Activated CD8-positive, alpha-beta memory T cell treated with anti-CD3 and anti-CD28 coated beads, Interleukin-2, amount 10 ng/mL, durations not matched to agents 7 days and 5 days (primary cell): ENCODE measurements around the gene EPB41L4B. TPM values are rescaled to one million over a fixed set of nuclear protein-coding genes. Genes with fewer than 3 reads are reported as not detected.
"Not testable (repeated sequence)": the region's sequence is repeated elsewhere in the genome, so short reads cannot be mapped to it uniquely, and the experiment has no call there.

ENCODE experiments used
- ATAC-seq: fragments of 150-1000 bp; cut with Tn5 transposase; one replicate; pipeline ENCODE4 v1.10.0; 2021; ENCODE audit warnings: moderate library complexity
- CTCF ChIA-PET: fragments of 350-600 bp; sonication (Branson Sonifier 250); formaldehyde crosslinking; loops from one replicate; lab custom pipeline; 2021; ENCODE audit warnings: antibody characterized with exemption; lab: Charles Lee
- DNase-seq: peaks from one replicate; pipeline ENCODE4 v3.0.0-alpha.2; 2020
- H3K27ac Mint-ChIP-seq: one replicate; pipeline ENCODE4 v1.8.0; 2021; ENCODE audit warnings: mild to moderate bottlenecking, mixed read lengths
- H3K27me3 Mint-ChIP-seq: one replicate; pipeline ENCODE4 v1.8.0; 2021; ENCODE audit warnings: mixed read lengths
- H3K36me3 Mint-ChIP-seq: one replicate; pipeline ENCODE4 v1.8.0; 2021; ENCODE audit warnings: mild to moderate bottlenecking, mixed read lengths
- H3K4me1 Mint-ChIP-seq: one replicate; pipeline ENCODE4 v1.8.0; 2021; ENCODE audit warnings: mixed read lengths
- H3K4me3 Mint-ChIP-seq: one replicate; pipeline ENCODE4 v1.8.0; 2021; ENCODE audit warnings: mild to moderate bottlenecking, moderate library complexity, mixed read lengths
- H3K9me3 Mint-ChIP-seq: one replicate; pipeline ENCODE4 v1.8.0; 2022; ENCODE audit warnings: low read depth, mixed read lengths
- total RNA-seq, 2 experiments: library from RNA; stranded (reverse); gene quantifications; one replicate each; pipeline ENCODE4 v1.2.3, GENCODE V29; 2021

Gene EPB41L4B
- total RNA-seq, 2 experiments from 2014 or later, result 0.23 to 1.0 TPM

GRCh38 chr9:109232449-109233237 lies 88.2 kb downstream of the EPB41L4B start:
- Mint-ChIP-seq H3K4me1 (no peaks in the 10 kb centered on the region), H3K27ac (no peak overlapping the region), H3K9me3 (no peaks in the 10 kb centered on the region), H3K4me3 (no peak overlapping the region), H3K27me3 (peaks cover 51% of the 10 kb centered on the region), H3K36me3 (no peaks in the 10 kb centered on the region)
- CTCF ChIA-PET, result no interaction called here
- DNase-seq (no peak), ATAC-seq (no peak)

GRCh38 chr9:109231593-109231992 lies 89.3 kb downstream of the EPB41L4B start:
- DNase-seq (no peak), ATAC-seq (no peak)
- no peak overlapping the region for H3K27ac Mint-ChIP-seq
- no peak overlapping the region for H3K4me3 Mint-ChIP-seq
- CTCF ChIA-PET, result no interaction called here
- H3K4me1 Mint-ChIP-seq, result no peaks in the 10 kb centered on the region
- no peaks in the 10 kb centered on the region for H3K36me3 Mint-ChIP-seq
- H3K9me3 Mint-ChIP-seq, result no peaks in the 10 kb centered on the region
- peaks cover 41% of the 10 kb centered on the region for H3K27me3 Mint-ChIP-seq

- no peak for DNase-seq
- Mint-ChIP-seq H3K4me3 (no peak overlapping the region), H3K27me3 (peaks cover 45% of the 10 kb centered on the region), H3K27ac (no peak overlapping the region), H3K4me1 (no peaks in the 10 kb centered on the region), H3K9me3 (no peaks in the 10 kb centered on the region), H3K36me3 (no peaks in the 10 kb centered on the region)
- ATAC-seq, result no peak
- CTCF ChIA-PET, result interaction anchor here (1.4 kb wide), 1 partner anchor 88 kb away, joined by 3 read pairs; no protein-coding TSS in a partner anchor
These were observed 90.6 kb downstream of the EPB41L4B start for GRCh38 chr9:109230277-109230676.

GRCh38 chr9:109229682-109230081 lies 91.2 kb downstream of the EPB41L4B start:
- ATAC-seq, result no peak
- DNase-seq, result no peak
- Mint-ChIP-seq H3K9me3 (no peaks in the 10 kb centered on the region), H3K27me3 (peaks cover 41% of the 10 kb centered on the region), H3K27ac (no peak overlapping the region), H3K4me3 (no peak overlapping the region), H3K4me1 (no peaks in the 10 kb centered on the region), H3K36me3 (no peaks in the 10 kb centered on the region)
- CTCF ChIA-PET, result no interaction called here

GRCh38 chr9:109228093-109228642 lies 92.7 kb downstream of the EPB41L4B start:
- H3K36me3 Mint-ChIP-seq, result no peaks in the 10 kb centered on the region
- H3K27ac Mint-ChIP-seq, result no peak overlapping the region
- H3K4me1 Mint-ChIP-seq, result no peaks in the 10 kb centered on the region
- no peaks in the 10 kb centered on the region for H3K9me3 Mint-ChIP-seq
- CTCF ChIA-PET, result no interaction called here
- DNase-seq (no peak), ATAC-seq (no peak)
- no peak overlapping the region for H3K4me3 Mint-ChIP-seq
- peaks cover 37% of the 10 kb centered on the region for H3K27me3 Mint-ChIP-seq

- no peaks in the 10 kb centered on the region for H3K4me1 Mint-ChIP-seq
- DNase-seq (no peak), ATAC-seq (no peak)
- peaks cover 27% of the 10 kb centered on the region for H3K27me3 Mint-ChIP-seq
- H3K27ac Mint-ChIP-seq, result no peak overlapping the region
- H3K4me3 Mint-ChIP-seq, result no peak overlapping the region
- H3K9me3 Mint-ChIP-seq, result no peaks in the 10 kb centered on the region
- H3K36me3 Mint-ChIP-seq, result no peaks in the 10 kb centered on the region
- CTCF ChIA-PET, result no interaction called here
These were observed 95.2 kb downstream of the EPB41L4B start for GRCh38 chr9:109225629-109226028.

GRCh38 chr9:109224751-109225150 lies 96.1 kb downstream of the EPB41L4B start:
- no peak for DNase-seq
- ATAC-seq, result no peak
- CTCF ChIA-PET, result no interaction called here
- Mint-ChIP-seq H3K27me3 (peaks cover 25% of the 10 kb centered on the region), H3K36me3 (no peaks in the 10 kb centered on the region), H3K27ac (no peak overlapping the region), H3K4me1 (no peaks in the 10 kb centered on the region), H3K4me3 (no peak overlapping the region), H3K9me3 (no peaks in the 10 kb centered on the region)

GRCh38 chr9:109218242-109218641 lies 102.6 kb downstream of the EPB41L4B start:
- H3K27ac Mint-ChIP-seq, CTCF ChIA-PET, H3K4me1 Mint-ChIP-seq: not testable (repeated sequence)

GRCh38 chr9:109214414-109214813 lies 106.4 kb downstream of the EPB41L4B start:
- no peaks in the 10 kb centered on the region for H3K36me3 Mint-ChIP-seq
- H3K27ac Mint-ChIP-seq, result no peak overlapping the region
- no peaks in the 10 kb centered on the region for H3K4me1 Mint-ChIP-seq
- H3K27me3 Mint-ChIP-seq, result peaks cover 25% of the 10 kb centered on the region
- no peak for DNase-seq
- no peak overlapping the region for H3K4me3 Mint-ChIP-seq
- CTCF ChIA-PET, result no interaction called here
- H3K9me3 Mint-ChIP-seq, result no peaks in the 10 kb centered on the region
- ATAC-seq, result no peak

More at GRCh38 chr9:109218242-109218641, 102.6 kb downstream of the EPB41L4B start:
- not testable (repeated sequence) for H3K4me3 Mint-ChIP-seq, ATAC-seq, H3K9me3 Mint-ChIP-seq, H3K36me3 Mint-ChIP-seq, DNase-seq
- H3K27me3 Mint-ChIP-seq, result peaks cover 19% of the 10 kb centered on the region

GRCh38 chr9:109213285-109214121 lies 107.4 kb downstream of the EPB41L4B start:
- CTCF ChIA-PET, result no interaction called here
- no peak overlapping the region for H3K27ac Mint-ChIP-seq
- H3K36me3 Mint-ChIP-seq, result no peaks in the 10 kb centered on the region
- ATAC-seq (no peak), DNase-seq (no peak)
- H3K4me1 Mint-ChIP-seq, result no peaks in the 10 kb centered on the region
- H3K9me3 Mint-ChIP-seq, result no peaks in the 10 kb centered on the region
- H3K27me3 Mint-ChIP-seq, result peaks cover 22% of the 10 kb centered on the region
- H3K4me3 Mint-ChIP-seq, result no peak overlapping the region

GRCh38 chr9:109212768-109213167 lies 108.1 kb downstream of the EPB41L4B start:
- H3K27ac Mint-ChIP-seq, result no peak overlapping the region
- peaks cover 21% of the 10 kb centered on the region for H3K27me3 Mint-ChIP-seq
- no peak overlapping the region for H3K4me3 Mint-ChIP-seq
- DNase-seq (no peak), ATAC-seq (no peak)
- no peaks in the 10 kb centered on the region for H3K4me1 Mint-ChIP-seq
- CTCF ChIA-PET, result no interaction called here
- no peaks in the 10 kb centered on the region for H3K36me3 Mint-ChIP-seq
- H3K9me3 Mint-ChIP-seq, result no peaks in the 10 kb centered on the region

- Mint-ChIP-seq H3K4me1 (no peaks in the 10 kb centered on the region), H3K27ac (no peak overlapping the region), H3K36me3 (no peaks in the 10 kb centered on the region), H3K9me3 (no peaks in the 10 kb centered on the region), H3K4me3 (no peak overlapping the region), H3K27me3 (peaks cover 20% of the 10 kb centered on the region)
- CTCF ChIA-PET, result interaction anchor here (0.6 kb wide), 1 partner anchor 257 kb away, joined by 3 read pairs; no protein-coding TSS in a partner anchor
- DNase-seq (no peak), ATAC-seq (no peak)
These were observed 114.2 kb downstream of the EPB41L4B start for GRCh38 chr9:109206670-109207069.

GRCh38 chr9:109205526-109205925 lies 115.3 kb downstream of the EPB41L4B start:
- Mint-ChIP-seq H3K4me3 (no peak overlapping the region), H3K4me1 (no peaks in the 10 kb centered on the region), H3K27me3 (peaks cover 17% of the 10 kb centered on the region), H3K36me3 (no peaks in the 10 kb centered on the region), H3K27ac (no peak overlapping the region), H3K9me3 (no peaks in the 10 kb centered on the region)
- CTCF ChIA-PET, result no interaction called here
- ATAC-seq, result no peak
- no peak for DNase-seq
